Activated T-helper 9 cell treated with anti-CD3 and anti-CD28 coated beads, Interleukin-2, amount 50 U/mL, for 16 hours (primary cell): ENCODE measurements around the gene SKA3.

ENCODE experiments used
- DNase-seq: peaks from one replicate; pipeline ENCODE4 v3.0.0-alpha.2; 2020; ENCODE audit warnings: low read depth

Gene SKA3

GRCh38 chr13:21115231-21115630, 61.1 kb downstream of the SKA3 start:
- DNase-seq: no peak

GRCh38 chr13:21111546-21111945, 64.8 kb downstream of the SKA3 start:
- no peak for DNase-seq

GRCh38 chr13:21109168-21109567, 67.2 kb downstream of the SKA3 start:
- no peak for DNase-seq

GRCh38 chr13:21106089-21106488, 70.3 kb downstream of the SKA3 start:
- DNase-seq: no peak

GRCh38 chr13:21104199-21105019, 71.9 kb downstream of the SKA3 start:
- DNase-seq: no peak
